Esophagus mucosa (tissue), 1 donor: ENCODE data around the gene GPD2. TPM values are rescaled to one million over a fixed set of nuclear protein-coding genes. Genes with fewer than 3 reads are reported as not detected.
"Not testable (repeated sequence)": the region's sequence is repeated elsewhere in the genome, so short reads cannot be mapped to it uniquely, and the experiment has no call there.

Experiments
- ATAC-seq: fragments of 200-7000 bp; cut with Tn5 transposase; one replicate; pipeline ENCODE4 v1.9.1; 2020
- total RNA-seq: library from RNA; stranded (reverse); gene quantifications from one replicate; pipeline ENCODE4 v1.2.4, GENCODE V29; 2023
- donor health status: DM: yes; HTN: yes; CAD: no.

The GPD2 gene
- total RNA-seq, 1 donor from 2014 or later, result 56.1 TPM

GRCh38 chr2:156590085-156590739 is 154.0 kb downstream of the GPD2 start:
- peak; percentile 81 for ATAC-seq

- no peak for ATAC-seq
These were observed 156.8 kb downstream of the GPD2 start for GRCh38 chr2:156592809-156593593.

- ATAC-seq, result no peak
These were observed 157.4 kb downstream of the GPD2 start for GRCh38 chr2:156593594-156593921.

GRCh38 chr2:156598563-156598962 is 162.4 kb downstream of the GPD2 start:
- ATAC-seq, result no peak

- ATAC-seq, result no peak
These were observed 164.0 kb downstream of the GPD2 start for GRCh38 chr2:156600196-156600595.

- no peak for ATAC-seq
These were observed 165.8 kb downstream of the GPD2 start for GRCh38 chr2:156601855-156602551.

- no peak for ATAC-seq
These were observed 166.4 kb downstream of the GPD2 start for GRCh38 chr2:156602552-156602933.

- ATAC-seq, result no peak
These were observed 179.7 kb downstream of the GPD2 start for GRCh38 chr2:156615836-156616322.

GRCh38 chr2:156618071-156618470 is 181.9 kb downstream of the GPD2 start:
- not testable (repeated sequence) for ATAC-seq

- no peak for ATAC-seq
These were observed 182.9 kb downstream of the GPD2 start for GRCh38 chr2:156619021-156619539.

GRCh38 chr2:156622491-156622890 is 186.3 kb downstream of the GPD2 start:
- no peak for ATAC-seq

GRCh38 chr2:156625360-156626170 is 189.4 kb downstream of the GPD2 start:
- ATAC-seq, result no peak

- ATAC-seq, result no peak
These were observed 190.8 kb downstream of the GPD2 start for GRCh38 chr2:156626931-156627330.

GRCh38 chr2:156630579-156631337 is 194.6 kb downstream of the GPD2 start:
- no peak for ATAC-seq

GRCh38 chr2:156635646-156636045 is 199.5 kb downstream of the GPD2 start:
- no peak for ATAC-seq

Other genes starting within 250 kb of the GPD2 start
- gene NR4A2, start 103.7 kb upstream of the GPD2 start, total RNA-seq, result 3.1 TPM